A673 (cell line): ENCODE data around the gene TRAPPC12. TPM values are rescaled to one million over a fixed set of nuclear protein-coding genes. Genes with fewer than 3 reads are reported as not detected.
"Not testable (repeated sequence)": the region's sequence is repeated elsewhere in the genome, so short reads cannot be mapped to it uniquely, and the experiment has no call there.

ENCODE experiments used
- BruUV-seq: library from RNA; stranded (reverse); fragments of 400-500 nt; replicated peaks from 2 replicates; lab custom pipeline; 2021; lab: Mats Ljungman, UMichigan
- CTCF ChIA-PET: fragments of 300-600 bp; sonication (Branson Sonifier 250); formaldehyde crosslinking; loops from one replicate; lab custom pipeline; 2022; ENCODE audit warnings: antibody characterized with exemption; lab: Charles Lee
- POLR2A ChIA-PET: fragments of 300-600 bp; sonication (Branson Sonifier 250); formaldehyde crosslinking; loops from one replicate; lab custom pipeline; 2022; ENCODE audit warnings: antibody characterized with exemption; ENCODE audit not compliant: low non-redundant PET; lab: Charles Lee
- DNase-seq: peaks from one replicate; pipeline ENCODE4 v3.0.0-alpha.2; 2015; ENCODE audit warnings: low spot score
- H3K27ac ChIP-seq: fragments of 200-600 bp; sonication (generic); 2 replicates; pipeline ENCODE4 v1.5.1; 2016; ENCODE audit warnings: mixed run types, low read depth, mild to moderate bottlenecking, mixed read lengths, antibody characterized with exemption, low read length; ENCODE audit not compliant: poor library complexity, severe bottlenecking
- H3K27me3 ChIP-seq: fragments of 200-600 bp; sonication (generic); replicated peaks from 2 replicates; pipeline ENCODE4 v1.6.1; 2017; ENCODE audit warnings: mixed run types, low read depth, mild to moderate bottlenecking, mixed read lengths, antibody characterized with exemption, low read length; ENCODE audit not compliant: insufficient read depth, poor library complexity
- H3K36me3 ChIP-seq: fragments of 200-600 bp; sonication (generic); 2 replicates; pipeline ENCODE4 v1.6.1; 2016; ENCODE audit warnings: mixed run types, mild to moderate bottlenecking, mixed read lengths, antibody characterized with exemption, low read length; ENCODE audit not compliant: insufficient read depth, poor library complexity, severe bottlenecking
- H3K4me1 ChIP-seq: fragments of 200-600 bp; sonication (generic); 2 replicates; pipeline ENCODE4 v1.6.1; 2017; ENCODE audit warnings: mixed run types, mild to moderate bottlenecking, mixed read lengths, antibody characterized with exemption, low read length; ENCODE audit not compliant: insufficient read depth, poor library complexity, severe bottlenecking
- H3K4me3 ChIP-seq: fragments of 200-600 bp; sonication (generic); 2 replicates; pipeline ENCODE4 v1.5.1; 2016; ENCODE audit warnings: low read depth, mixed run types, mild to moderate bottlenecking, mixed read lengths, low read length; ENCODE audit not compliant: poor library complexity, severe bottlenecking
- H3K9me3 ChIP-seq: fragments of 200-600 bp; sonication (generic); 2 replicates; pipeline ENCODE4 v1.6.1; 2016; ENCODE audit warnings: mixed run types, low read depth, mild to moderate bottlenecking, mixed read lengths, antibody characterized with exemption, low read length; ENCODE audit not compliant: poor library complexity, severe bottlenecking
- EZH2 ChIP-seq: fragments of 200-600 bp; sonication (generic); IDR thresholded peaks from 2 replicates; pipeline ENCODE4 v1.6.1; 2017; ENCODE audit warnings: borderline replicate concordance, low read depth, mild to moderate bottlenecking, mixed read lengths, antibody characterized with exemption, low read length; ENCODE audit not compliant: poor library complexity, severe bottlenecking
- intact Hi-C: fragments of 100-400 bp; cut with micrococcal nuclease; formaldehyde crosslinking; loops from one replicate; pipeline ENCODE4 v1.10.0; 2022; ENCODE audit not compliant: unreplicated experiment
- total RNA-seq: library from RNA; stranded (reverse); gene quantifications from 2 replicates; pipeline ENCODE4 v1.2.3, GENCODE V29; 2021
- TF ChIP-seq, protein P1 (sequence below): fragments of 300-800, 200-600 bp; sonication (generic); conservative IDR thresholded peaks from 2 replicates; pipeline ENCODE4 v1.5.1; 2017; ENCODE audit warnings: low read depth, mild to moderate bottlenecking, antibody characterized with exemption, low read length, moderate library complexity, mixed read lengths

TRAPPC12 gene
- total RNA-seq, 1 experiment from 2014 or later, result 94.4 TPM

GRCh38 chr2:3451926-3452671, 72.6 kb downstream of the TRAPPC12 start:
- POLR2A ChIA-PET, result no interaction called here
- TF ChIP-seq, protein P1, sequence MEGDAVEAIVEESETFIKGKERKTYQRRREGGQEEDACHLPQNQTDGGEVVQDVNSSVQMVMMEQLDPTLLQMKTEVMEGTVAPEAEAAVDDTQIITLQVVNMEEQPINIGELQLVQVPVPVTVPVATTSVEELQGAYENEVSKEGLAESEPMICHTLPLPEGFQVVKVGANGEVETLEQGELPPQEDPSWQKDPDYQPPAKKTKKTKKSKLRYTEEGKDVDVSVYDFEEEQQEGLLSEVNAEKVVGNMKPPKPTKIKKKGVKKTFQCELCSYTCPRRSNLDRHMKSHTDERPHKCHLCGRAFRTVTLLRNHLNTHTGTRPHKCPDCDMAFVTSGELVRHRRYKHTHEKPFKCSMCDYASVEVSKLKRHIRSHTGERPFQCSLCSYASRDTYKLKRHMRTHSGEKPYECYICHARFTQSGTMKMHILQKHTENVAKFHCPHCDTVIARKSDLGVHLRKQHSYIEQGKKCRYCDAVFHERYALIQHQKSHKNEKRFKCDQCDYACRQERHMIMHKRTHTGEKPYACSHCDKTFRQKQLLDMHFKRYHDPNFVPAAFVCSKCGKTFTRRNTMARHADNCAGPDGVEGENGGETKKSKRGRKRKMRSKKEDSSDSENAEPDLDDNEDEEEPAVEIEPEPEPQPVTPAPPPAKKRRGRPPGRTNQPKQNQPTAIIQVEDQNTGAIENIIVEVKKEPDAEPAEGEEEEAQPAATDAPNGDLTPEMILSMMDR, result no peak
- no peak for TF ChIP-seq EZH2
- H3K27me3 ChIP-seq, result no peaks in the 10 kb centered on the region
- intact Hi-C loops, result no loop called here
- H3K4me1 ChIP-seq, result no peaks in the 10 kb centered on the region
- no peaks in the 10 kb centered on the region for H3K9me3 ChIP-seq
- peaks cover 11% of the 10 kb centered on the region for H3K36me3 ChIP-seq
- no peak for DNase-seq
- CTCF ChIA-PET, result interaction anchor here (0.7 to 1.1 kb wide), 2 partner anchors 10 to 181 kb away, joined by 3 to 6 read pairs; no protein-coding TSS in a partner anchor
- no peak overlapping the region for H3K4me3 ChIP-seq
- no peak overlapping the region for H3K27ac ChIP-seq
- BruUV-seq, result no TSS peak

DNA sequence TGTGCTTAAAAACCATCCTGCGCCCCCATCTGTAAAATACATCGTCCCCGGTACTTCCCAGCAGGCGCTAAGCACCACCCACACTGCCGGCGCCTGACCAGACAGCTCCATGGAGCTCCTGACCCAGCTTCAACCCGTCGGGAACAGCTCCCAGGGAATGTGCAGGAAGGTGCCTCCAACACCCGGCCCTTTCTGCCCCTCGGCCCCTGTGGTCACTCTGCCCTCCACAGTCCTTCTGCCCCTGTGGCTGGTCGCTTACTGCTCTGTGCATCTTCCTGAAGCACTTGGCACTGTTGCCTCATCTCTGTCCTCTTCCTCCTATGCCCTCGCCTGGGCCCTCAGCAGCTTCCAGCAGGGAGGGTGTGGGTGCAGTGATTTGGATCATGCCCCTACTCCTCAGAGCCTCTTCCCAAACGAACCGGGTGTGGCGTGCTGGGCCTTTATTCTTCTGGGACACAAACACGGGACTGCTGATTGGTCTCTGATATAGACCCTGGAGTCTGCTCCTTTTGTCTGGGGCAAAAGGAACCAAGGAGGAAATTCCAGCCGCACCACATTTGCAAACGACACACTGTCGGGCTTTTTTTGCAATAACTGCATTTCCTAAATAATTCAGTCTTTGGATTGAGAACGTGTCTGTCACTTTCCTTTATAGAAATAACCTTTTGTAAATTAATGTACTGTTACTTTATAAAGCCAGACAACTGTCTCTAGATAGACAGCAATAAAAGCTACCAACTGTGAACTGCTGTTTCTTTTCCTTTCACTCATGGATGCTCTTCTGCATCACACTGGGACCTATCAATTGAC, 73.9 kb downstream of the TRAPPC12 start:
- H3K27me3 ChIP-seq, result no peaks in the 10 kb centered on the region
- H3K4me1 ChIP-seq, result no peaks in the 10 kb centered on the region
- peak; percentile 64 for DNase-seq
- H3K9me3 ChIP-seq, result no peaks in the 10 kb centered on the region
- peaks cover 11% of the 10 kb centered on the region for H3K36me3 ChIP-seq
- no peak for TF ChIP-seq EZH2
- TF ChIP-seq, protein P1, result no peak
- intact Hi-C loops, result no loop called here
- POLR2A ChIA-PET, result no interaction called here
- H3K4me3 ChIP-seq, result no peak overlapping the region
- CTCF ChIA-PET, result interaction anchor here (1.1 kb wide), 1 partner anchor 9 kb away, joined by 6 read pairs; no protein-coding TSS in a partner anchor
- H3K27ac ChIP-seq, result no peak overlapping the region
- BruUV-seq, result no TSS peak

DNA sequence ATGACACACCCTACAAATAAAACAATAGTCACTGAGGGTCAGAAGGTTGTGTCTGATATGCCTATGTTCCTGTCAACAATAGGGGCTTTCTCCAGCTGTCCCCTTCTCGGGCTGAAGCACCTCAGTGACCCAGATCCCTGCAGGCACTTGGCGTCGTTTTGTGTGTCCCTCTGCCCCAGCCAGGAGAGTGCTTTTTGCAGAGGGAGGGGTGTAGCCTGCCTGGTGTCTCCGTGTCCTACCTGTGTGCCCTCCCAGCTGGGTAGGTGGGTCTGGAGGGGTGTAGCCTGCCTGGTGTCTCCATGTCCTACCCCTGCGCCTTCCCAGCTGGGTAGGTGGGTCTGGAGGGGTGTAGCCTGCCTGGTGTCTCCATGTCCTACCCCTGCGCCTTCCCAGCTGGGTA, 74.5 kb downstream of the TRAPPC12 start:
- POLR2A ChIA-PET, result not testable (repeated sequence)

More for the DNA sequence above, 74.5 kb downstream of the TRAPPC12 start:
- H3K4me3 ChIP-seq, H3K27ac ChIP-seq, BruUV-seq, H3K9me3 ChIP-seq, CTCF ChIA-PET, H3K27me3 ChIP-seq, intact Hi-C loops, DNase-seq, H3K4me1 ChIP-seq: not testable (repeated sequence)
- H3K36me3 ChIP-seq, result peaks cover 11% of the 10 kb centered on the region
